HG02981 (cell line): ENCODE results near the gene MEIS1.

ENCODE experiments used
- ATAC-seq: cut with Tn5 transposase; IDR thresholded peaks from one replicate; pipeline ENCODE4 v1.9.1; 2021; ENCODE audit warnings: mild to moderate bottlenecking, moderate library complexity; ENCODE audit not compliant: unreplicated experiment

Gene MEIS1

DNA sequence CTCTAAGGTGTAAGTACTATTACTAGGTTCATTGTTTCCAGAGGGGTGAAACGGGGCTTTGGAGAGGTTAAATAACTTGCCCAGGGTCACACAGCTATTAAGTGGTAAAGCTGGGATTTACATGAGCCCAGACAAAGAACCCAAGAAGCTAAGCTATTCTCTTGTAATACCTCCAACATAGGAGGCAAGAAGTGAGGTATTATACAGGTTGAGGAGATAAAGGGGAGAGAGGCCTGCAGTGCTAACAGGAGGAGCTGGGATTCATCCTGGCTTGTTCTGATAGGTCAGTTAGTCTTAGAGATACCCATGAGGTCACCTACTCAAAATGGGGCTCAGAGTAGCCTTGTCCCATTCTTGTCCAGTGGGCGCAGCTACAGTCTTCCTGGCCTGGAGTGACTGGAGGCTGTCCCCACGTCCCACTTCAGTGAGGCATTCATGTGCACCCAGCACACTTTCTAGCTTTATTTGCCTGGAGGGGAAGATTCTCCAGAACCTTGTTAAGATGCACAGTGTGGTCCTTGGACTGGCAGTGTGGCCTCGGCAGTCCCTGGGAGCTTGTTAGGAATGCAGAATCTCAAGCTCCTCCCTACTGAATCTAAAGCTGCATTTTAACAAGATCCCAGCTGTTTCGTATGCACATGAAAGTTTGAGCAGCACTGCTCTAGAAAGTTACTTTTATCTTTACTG is 63.5 kb downstream of the MEIS1 start:
- no peak for ATAC-seq

DNA sequence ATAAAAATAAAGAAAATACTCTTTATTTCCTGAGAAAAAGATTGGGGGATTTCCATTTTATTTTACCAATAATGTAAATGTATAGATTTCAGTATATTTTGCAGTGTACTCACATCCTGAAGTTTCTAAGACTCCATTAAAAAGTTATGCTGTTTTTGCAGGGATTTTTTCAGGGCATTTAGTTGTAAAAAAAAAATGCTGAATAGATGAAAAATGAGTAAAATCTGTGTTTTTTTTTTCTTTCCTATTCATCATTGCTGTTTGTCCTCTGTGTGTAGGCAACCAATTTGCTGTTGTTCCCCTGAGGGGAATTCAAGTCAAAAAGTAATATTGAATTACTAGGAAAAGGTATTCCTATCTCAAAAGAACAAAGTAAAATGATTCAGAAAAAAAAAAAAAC is 66.3 kb downstream of the MEIS1 start:
- no peak for ATAC-seq

DNA sequence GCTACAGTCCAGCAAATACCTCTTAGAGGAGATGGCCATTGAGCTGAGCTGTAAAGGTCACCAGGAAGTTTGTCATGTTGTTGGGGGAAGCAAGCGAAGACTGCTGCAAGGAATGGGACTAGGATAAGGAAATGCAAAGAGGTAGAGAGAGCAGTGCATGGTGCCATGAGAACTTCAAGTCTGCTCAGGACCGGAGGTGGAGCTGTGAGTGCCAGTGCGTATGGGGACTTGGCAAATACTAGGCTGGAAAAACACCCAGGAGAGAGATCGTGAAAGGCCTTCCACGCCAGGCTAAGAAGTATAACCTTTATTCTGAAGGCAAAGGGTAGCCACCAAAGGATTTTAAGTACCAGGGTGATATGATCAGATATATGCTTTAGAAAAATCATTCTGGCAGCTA is 71.3 kb downstream of the MEIS1 start:
- ATAC-seq = no peak

- ATAC-seq = no peak
These were observed 72.8 kb downstream of the MEIS1 start for GRCh38 chr2:66507673-66508201.

GRCh38 chr2:66508484-66509071 is 73.7 kb downstream of the MEIS1 start:
- no peak for ATAC-seq

DNA sequence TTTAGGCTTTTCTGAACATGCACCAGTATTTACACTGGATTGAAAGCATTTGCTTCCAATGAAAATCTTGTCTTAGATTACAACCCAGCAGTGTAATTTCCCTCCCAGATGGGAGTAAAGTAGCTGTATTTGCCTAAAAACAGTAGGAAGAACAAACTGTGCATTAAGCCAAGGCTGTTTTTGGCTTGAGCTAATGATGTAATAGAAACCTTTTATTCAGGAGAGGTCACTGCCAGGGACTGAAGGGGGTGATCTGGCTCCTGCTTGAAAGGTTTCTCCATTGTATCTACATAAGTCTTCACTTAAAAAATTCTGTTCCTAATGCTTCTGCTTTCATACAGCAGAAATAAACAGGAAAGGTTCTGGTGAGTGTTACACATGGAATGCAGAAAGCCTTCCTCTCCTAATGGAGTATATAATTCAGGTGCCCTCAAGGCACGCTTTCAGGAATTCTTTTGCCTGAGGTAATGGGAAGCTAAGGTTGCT is 74.4 kb downstream of the MEIS1 start:
- ATAC-seq = no peak

- no peak for ATAC-seq
These were observed 77.7 kb downstream of the MEIS1 start for GRCh38 chr2:66512626-66513025.

DNA sequence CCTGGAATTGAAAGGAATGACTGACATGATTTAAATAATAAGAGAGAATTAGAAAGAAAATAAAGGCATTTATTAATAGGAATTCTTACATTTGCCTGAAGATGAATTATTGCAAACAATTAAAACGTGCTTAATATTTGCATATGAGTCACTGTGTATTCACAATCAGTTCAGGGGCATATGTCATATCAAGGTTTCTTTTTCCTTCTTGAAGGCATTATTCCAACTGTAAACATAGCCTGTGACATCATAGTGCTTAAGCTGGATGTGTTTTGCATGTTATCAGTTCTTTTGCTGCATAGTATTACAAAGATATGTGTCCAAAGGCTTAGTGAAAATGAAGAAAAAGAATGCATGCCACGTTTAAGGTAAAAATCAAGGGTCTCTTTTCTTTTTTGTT is 80.8 kb downstream of the MEIS1 start:
- no peak for ATAC-seq

DNA sequence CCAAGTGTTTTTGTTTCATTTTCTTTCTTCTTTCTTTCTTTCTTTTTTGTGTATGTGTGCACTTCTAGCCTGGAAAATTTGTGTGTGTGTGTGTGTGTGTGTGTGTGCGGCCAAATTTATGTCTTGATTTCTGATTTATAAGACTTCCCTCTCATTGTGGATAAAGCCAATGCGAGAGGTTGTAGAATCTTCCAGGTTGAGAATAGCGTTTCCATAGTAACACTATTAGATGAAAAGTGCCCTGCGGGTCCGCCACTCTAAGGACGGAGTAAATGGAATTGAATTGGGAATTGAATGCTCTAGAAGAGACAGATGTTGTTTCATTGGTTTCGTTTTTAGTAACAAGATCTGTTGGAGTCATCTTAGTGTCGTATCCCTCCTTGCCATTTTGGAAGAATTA is 81.6 kb downstream of the MEIS1 start:
- no peak for ATAC-seq

GRCh38 chr2:66517772-66518171 is 82.8 kb downstream of the MEIS1 start:
- no peak for ATAC-seq

DNA sequence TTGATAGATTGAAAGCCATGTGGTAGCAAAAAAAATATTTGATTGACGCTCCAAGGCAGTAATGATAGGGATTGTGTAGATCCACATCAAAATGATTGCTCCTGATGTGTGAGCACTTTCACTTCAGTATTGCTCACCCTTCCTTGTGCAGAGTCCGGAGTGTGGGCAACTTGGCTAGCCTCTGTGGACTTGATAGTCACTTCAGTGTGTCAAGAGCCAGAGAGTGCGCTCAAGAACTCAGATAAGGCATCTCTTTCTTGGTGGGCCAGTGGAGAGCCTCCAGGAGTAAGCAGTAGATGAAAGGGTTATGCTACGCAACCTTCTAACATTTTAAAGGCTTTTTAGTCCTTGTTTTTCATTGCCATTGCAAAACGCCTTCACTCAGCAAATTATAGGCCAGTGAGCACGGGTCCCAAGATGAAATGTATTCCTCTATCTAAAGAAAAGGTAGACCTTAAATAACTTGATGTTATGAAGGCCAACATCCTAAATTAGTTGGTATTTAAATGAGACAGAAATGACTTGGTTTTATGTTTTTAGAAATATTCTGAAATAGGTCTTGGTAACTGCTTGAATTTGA is 84.4 kb downstream of the MEIS1 start:
- no peak for ATAC-seq

DNA sequence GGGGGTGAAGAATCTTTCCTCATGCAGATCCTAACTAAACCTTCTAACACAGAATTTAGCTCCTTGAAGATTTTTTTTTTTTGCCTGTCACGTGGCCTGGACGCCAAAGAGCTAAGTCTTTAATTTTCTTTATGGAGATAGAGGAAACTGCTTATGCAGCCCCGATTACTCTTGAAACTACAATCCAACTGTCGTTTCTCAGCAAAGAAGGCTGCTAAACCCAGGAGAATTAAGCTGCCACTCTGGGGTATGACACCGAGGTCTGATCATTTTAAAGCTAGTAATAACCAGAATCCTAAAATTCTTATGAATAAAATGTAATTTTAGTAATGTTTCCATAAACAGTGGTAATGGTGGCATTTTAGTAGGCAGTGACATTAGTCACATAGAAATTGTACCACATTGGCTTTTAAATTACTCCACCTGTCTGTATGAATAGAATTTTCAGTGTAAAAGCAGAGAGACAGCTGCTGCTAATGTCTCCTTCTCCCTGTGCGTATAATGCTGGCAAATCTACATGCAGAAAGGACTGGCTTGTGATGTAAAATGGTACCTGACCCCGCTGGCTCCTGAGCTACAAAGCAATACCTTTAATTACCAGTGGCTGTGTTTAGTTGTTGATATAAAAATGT is 86.5 kb downstream of the MEIS1 start:
- ATAC-seq = no peak

GRCh38 chr2:66522611-66523376 is 87.9 kb downstream of the MEIS1 start:
- no peak for ATAC-seq

- ATAC-seq = no peak
These were observed 88.5 kb downstream of the MEIS1 start for GRCh38 chr2:66523377-66523969.

GRCh38 chr2:66523990-66524389 is 89.1 kb downstream of the MEIS1 start:
- no peak for ATAC-seq

GRCh38 chr2:66525606-66526005 is 90.7 kb downstream of the MEIS1 start:
- ATAC-seq = no peak

DNA sequence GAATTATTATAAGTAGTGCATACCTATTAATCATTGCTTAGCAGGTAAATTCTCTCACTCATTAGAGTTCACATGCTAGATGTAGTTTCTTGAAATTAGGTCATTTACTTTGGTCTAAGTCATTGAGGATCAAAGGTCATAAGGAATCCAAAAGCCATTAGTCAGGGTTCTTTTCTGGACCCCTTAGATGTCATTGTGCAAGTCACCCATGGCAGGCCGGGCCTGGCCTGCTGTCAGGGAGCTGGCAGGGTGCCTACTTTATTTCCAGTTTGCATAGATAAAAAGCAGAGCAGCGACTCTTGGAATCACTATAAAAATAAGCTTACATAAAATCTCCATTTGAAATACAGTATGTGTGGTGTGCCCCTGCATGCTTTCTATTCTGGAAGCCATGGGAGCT is 91.3 kb downstream of the MEIS1 start:
- ATAC-seq = no peak

- ATAC-seq = no peak
These were observed 94.2 kb downstream of the MEIS1 start for GRCh38 chr2:66528974-66529724.

DNA sequence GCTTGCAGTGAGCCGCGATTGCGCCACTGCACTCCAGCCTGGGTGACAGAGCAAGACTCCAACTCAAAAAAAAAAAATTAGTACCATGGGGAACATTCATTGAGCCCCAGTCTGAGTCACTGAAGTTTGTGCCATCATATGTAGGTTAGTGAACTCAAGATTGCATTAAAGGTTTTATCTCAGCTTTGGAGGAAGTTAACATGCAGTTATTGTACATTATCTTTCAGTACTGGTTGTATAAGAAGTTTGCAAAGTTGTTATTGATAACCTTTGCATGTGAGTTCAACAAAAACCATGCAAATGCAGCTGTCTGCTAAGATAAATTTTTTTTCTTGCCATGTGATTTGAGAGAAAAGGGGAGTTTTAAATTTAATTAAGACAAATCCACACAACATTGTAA is 95.7 kb downstream of the MEIS1 start:
- no peak for ATAC-seq

- ATAC-seq = no peak
These were observed 96.2 kb downstream of the MEIS1 start for GRCh38 chr2:66531155-66531554.
